ENCODE data around the gene THSD8.
"Not testable (repeated sequence)": the region's sequence is repeated elsewhere in the genome, so short reads cannot be mapped to it uniquely, and the experiment has no call there.

THSD8 gene

DNA sequence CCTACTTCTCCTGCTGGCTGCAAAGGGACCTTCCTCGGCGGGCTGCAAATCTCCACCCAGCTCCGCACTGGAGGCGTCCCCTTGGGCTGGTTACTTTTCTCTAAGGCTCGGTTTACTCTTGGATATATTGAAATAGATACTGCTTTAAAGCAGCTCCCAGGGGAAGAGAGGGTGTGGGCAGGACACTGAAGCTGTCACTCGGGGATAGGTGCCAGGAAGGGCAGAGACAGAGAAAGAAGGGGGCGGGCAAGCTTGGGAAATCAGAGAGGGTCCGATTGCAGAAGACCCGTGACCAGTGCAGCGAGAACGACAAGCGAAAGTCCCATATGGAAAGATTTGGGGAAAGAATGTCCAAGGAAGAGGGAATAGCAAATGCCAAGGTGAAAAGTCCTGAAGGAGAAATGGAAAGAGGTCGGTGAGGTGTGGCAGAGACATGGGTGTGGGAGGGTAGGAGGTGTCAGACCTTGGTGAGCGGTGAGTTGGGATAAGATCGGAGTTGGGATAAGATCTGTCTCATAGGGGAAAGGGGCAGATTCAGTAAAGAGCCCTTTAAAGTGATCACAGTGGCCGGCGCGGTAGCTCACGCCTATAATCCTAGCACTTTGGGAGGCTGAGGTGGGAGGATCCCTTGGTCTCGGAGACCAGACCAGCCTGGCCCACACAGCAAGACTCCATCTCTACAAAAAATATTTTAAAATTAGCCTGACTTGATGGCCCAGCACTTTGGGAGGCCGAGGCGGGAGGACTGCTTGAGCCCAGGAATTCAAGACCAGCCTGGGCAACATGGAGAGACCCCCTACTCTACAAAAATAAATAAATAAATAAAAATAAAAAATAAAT lies 618 bp downstream of the THSD8 start:
- TF ChIP-seq CTCF (IDR thresholded peaks at IDR 0.05; ENCODE audit: low read depth, low read length), result no peak
- no peak for DNase-seq (ENCODE audit: low read depth, low spot score)
- in situ Hi-C loops (cut with HindIII; ENCODE audit: low sequenced_read_pairs), result no loop called here
- peak overlapping the region; percentile 87 for H3K4me3 ChIP-seq (ENCODE audit: low read depth, low read length)

DNA sequence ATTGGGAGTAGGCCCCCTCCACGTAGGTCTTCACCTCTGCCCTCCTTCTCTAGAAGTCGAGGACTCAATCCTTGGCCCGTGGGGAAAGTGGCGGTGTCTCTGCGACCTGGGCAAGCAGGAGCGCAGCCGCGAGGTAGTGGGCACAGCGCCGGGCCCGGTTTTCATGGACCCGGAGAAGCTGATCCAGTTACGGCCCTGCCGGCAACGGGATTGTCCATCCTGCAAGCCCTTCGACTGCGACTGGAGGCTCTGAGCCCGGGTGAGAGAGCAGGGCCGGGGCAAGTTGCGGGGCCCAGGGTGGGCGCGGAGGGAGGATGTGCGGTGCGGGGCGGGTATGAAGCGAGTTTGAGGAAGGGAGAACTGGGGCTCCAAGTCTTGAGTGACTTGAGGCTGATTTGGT lies 2.2 kb downstream of the THSD8 start:
- TF ChIP-seq CTCF (IDR thresholded peaks at IDR 0.05; ENCODE audit: low read depth, low read length), result no peak
- in situ Hi-C loops (cut with HindIII; ENCODE audit: low sequenced_read_pairs), result no loop called here
- H3K4me3 ChIP-seq (ENCODE audit: low read depth, low read length), result no peak overlapping the region
- no peak for DNase-seq (ENCODE audit: low read depth, low spot score)

DNA sequence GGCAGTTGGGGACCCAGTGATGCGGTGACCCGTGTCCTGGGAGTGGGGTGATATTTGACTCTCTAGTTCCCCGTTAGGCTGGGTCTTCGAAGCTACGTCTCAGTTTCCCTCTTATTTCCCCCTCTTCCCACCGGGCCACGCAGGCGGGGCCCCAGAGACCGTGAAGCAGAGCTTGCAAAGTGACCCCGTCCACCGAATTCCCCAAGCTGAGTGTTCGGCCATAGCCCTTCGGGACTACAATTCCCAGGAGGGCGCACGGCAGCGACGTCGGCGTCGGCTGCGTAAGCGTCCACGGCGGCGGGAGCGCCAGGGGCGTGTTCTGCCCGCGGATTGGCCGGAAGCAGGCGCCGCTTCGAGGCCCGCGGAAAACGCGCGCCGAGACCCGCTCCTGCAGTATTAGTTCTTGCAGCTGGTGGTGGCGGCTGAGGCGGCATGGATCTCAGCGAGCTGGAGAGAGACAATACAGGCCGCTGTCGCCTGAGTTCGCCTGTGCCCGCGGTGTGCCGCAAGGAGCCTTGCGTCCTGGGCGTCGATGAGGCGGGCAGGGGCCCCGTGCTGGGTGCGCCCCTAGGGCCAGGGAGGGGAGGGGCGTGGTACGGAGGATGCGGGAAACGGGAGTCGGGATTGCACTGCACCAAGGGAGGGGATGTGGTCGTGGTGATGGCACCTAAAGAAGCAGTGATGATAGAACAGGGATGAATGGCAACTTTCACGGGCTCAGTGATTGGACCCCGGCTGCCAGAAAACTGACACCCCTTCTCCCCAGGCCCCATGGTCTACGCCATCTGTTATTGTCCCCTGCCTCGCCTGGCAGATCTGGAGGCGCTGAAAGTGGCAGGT lies 4.6 kb downstream of the THSD8 start, which contains the start of gene RNASEH2A:
TSS of gene RNASEH2A (plus strand) at position 343 of the 840 bp plus-strand sequence. CDS start at position 433, 90 bp downstream.
- in situ Hi-C loops (cut with HindIII; ENCODE audit: low sequenced_read_pairs), result no loop called here
- TF ChIP-seq CTCF (IDR thresholded peaks at IDR 0.05; ENCODE audit: low read depth, low read length), result no peak
- H3K4me3 ChIP-seq (ENCODE audit: low read depth, low read length), result peak within 1 kb of the TSS; percentile 77
- DNase-seq (ENCODE audit: low read depth, low spot score), result peak; percentile 92

- in situ Hi-C loops (cut with HindIII; ENCODE audit: low sequenced_read_pairs), result no loop called here
- H3K4me3 ChIP-seq (ENCODE audit: low read depth, low read length), result no peak overlapping the region
- no peak for DNase-seq (ENCODE audit: low read depth, low spot score)
- TF ChIP-seq CTCF (IDR thresholded peaks at IDR 0.05; ENCODE audit: low read depth, low read length), result no peak
Observed at GRCh38 chr19:12815088-12815487, 13.2 kb downstream of the THSD8 start.

- in situ Hi-C loops (cut with HindIII; ENCODE audit: low sequenced_read_pairs); H3K4me3 ChIP-seq (ENCODE audit: low read depth, low read length); DNase-seq (ENCODE audit: low read depth, low spot score): not testable (repeated sequence)
Observed at GRCh38 chr19:12817188-12817587, 15.3 kb downstream of the THSD8 start.

DNA sequence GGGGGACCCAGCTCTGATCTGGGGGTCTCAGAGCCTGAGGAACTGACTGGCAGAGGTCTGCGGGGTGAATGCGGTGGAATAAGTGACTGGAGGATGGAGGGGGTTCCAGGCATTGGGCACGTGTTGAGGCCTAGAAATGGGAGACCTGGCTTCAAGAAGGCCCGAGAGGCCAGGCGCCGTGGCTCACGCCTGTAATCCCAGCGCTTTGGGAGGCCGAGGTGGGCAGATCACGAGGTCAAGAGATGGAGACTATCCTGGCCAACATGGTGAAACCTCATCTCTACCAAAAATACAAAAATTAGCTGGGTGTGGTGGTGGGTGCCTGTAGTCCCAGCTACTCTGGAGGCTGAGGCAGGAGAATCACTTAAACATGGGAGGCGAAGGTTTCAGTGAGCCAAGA lies 15.9 kb downstream of the THSD8 start:
- in situ Hi-C loops (cut with HindIII; ENCODE audit: low sequenced_read_pairs), result not testable (repeated sequence)

DNA sequence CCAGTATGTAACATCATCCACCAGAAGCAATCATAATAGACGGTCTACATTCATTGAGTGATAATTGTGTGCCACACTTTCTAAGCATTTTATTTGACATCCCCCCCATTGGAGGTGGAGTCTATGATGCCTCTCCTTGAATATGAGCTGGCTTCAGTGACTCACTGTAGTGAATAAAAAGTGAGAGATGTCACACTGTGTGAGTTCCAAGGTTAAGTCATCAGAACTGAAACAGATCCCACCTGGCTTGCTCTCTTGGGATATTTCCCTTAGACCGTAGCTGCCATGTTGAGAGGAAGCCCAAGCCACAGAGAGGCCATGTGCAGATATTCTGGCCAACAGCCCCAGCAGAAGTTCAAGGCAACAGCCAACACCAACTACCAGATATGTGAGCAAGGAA lies 19.9 kb downstream of the THSD8 start:
- no peak for DNase-seq (ENCODE audit: low read depth, low spot score)
- no peak overlapping the region for H3K4me3 ChIP-seq (ENCODE audit: low read depth, low read length)
- in situ Hi-C loops (cut with HindIII; ENCODE audit: low sequenced_read_pairs), result no loop called here
- TF ChIP-seq CTCF (IDR thresholded peaks at IDR 0.05; ENCODE audit: low read depth, low read length), result no peak

More for the DNA sequence above, 15.9 kb downstream of the THSD8 start:
- H3K4me3 ChIP-seq (ENCODE audit: low read depth, low read length); DNase-seq (ENCODE audit: low read depth, low spot score): not testable (repeated sequence)
